Measurements from ENCODE around the gene DYSF.
"Not testable (repeated sequence)": the region's sequence is repeated elsewhere in the genome, so short reads cannot be mapped to it uniquely, and the experiment has no call there.

Gene DYSF

GRCh38 chr2:71453404-71454220 is at the start of gene DYSF:
DYSF (plus strand) TSS chr2:71453561.
- no peak within 1 kb of the TSS for H3K9ac ChIP-seq (ENCODE audit: low read length)
- no peak within 1 kb of the TSS for H3K4me3 ChIP-seq (ENCODE audit: low read length)
- H3K79me2 ChIP-seq (ENCODE audit: low read length) = no peaks in the 10 kb centered on the region
- TF ChIP-seq EZH2phosphoT487 (IDR thresholded peaks at IDR 0.05; ENCODE audit: low read depth) (no peak), CTCF (IDR thresholded peaks at IDR 0.05; ENCODE audit: low read depth, low read length) (no peak)
- no peaks in the 10 kb centered on the region for H3K27me3 ChIP-seq (ENCODE audit: low read depth, low read length)
- H2AFZ ChIP-seq (ENCODE audit: low read depth, low read length) = no peak within 1 kb of the TSS
- H3K9me3 ChIP-seq (ENCODE audit: insufficient read depth, low read length) = no peaks in the 10 kb centered on the region
- no peaks in the 10 kb centered on the region for H3K4me1 ChIP-seq (ENCODE audit: low read length)
- H3K4me2 ChIP-seq (ENCODE audit: low read length) = no peak within 1 kb of the TSS
- H4K20me1 ChIP-seq (ENCODE audit: insufficient read depth, low read length) = no peaks in the 10 kb centered on the region
- H3K36me3 ChIP-seq (replicated peaks; ENCODE audit: low read depth, low read length) = no peaks in the 10 kb centered on the region
- H3K27ac ChIP-seq (ENCODE audit: low read length) = no peak within 1 kb of the TSS

GRCh38 chr2:71409611-71410010 is 43.8 kb upstream of the DYSF start:
- Histone ChIP-seq H3K27ac (ENCODE audit: low read length) (no peak overlapping the region), H3K36me3 (replicated peaks; ENCODE audit: low read depth, low read length) (peaks cover 34% of the 10 kb centered on the region), H3K27me3 (ENCODE audit: low read depth, low read length) (no peaks in the 10 kb centered on the region), H3K4me2 (ENCODE audit: low read length) (no peak overlapping the region), H3K4me3 (ENCODE audit: low read length) (no peak overlapping the region), H3K9ac (ENCODE audit: low read length) (no peak overlapping the region), H3K9me3 (ENCODE audit: insufficient read depth, low read length) (no peaks in the 10 kb centered on the region), H3K4me1 (ENCODE audit: low read length) (no peaks in the 10 kb centered on the region), H2AFZ (ENCODE audit: low read depth, low read length) (no peak overlapping the region), H4K20me1 (ENCODE audit: insufficient read depth, low read length) (no peaks in the 10 kb centered on the region), H3K79me2 (ENCODE audit: low read length) (no peaks in the 10 kb centered on the region)
- TF ChIP-seq EZH2phosphoT487 (IDR thresholded peaks at IDR 0.05; ENCODE audit: low read depth) (no peak), CTCF (IDR thresholded peaks at IDR 0.05; ENCODE audit: low read depth, low read length) (no peak)

- Histone ChIP-seq H3K27ac (ENCODE audit: low read length) (no peak overlapping the region), H3K4me1 (ENCODE audit: low read length) (no peaks in the 10 kb centered on the region), H3K4me3 (ENCODE audit: low read length) (no peak overlapping the region), H4K20me1 (ENCODE audit: insufficient read depth, low read length) (no peaks in the 10 kb centered on the region), H3K79me2 (ENCODE audit: low read length) (no peaks in the 10 kb centered on the region), H3K4me2 (ENCODE audit: low read length) (no peak overlapping the region), H3K9me3 (ENCODE audit: insufficient read depth, low read length) (no peaks in the 10 kb centered on the region), H2AFZ (ENCODE audit: low read depth, low read length) (no peak overlapping the region), H3K36me3 (replicated peaks; ENCODE audit: low read depth, low read length) (peaks cover 28% of the 10 kb centered on the region), H3K9ac (ENCODE audit: low read length) (no peak overlapping the region), H3K27me3 (ENCODE audit: low read depth, low read length) (no peaks in the 10 kb centered on the region)
- no peak for TF ChIP-seq EZH2phosphoT487 (IDR thresholded peaks at IDR 0.05; ENCODE audit: low read depth)
- TF ChIP-seq CTCF (IDR thresholded peaks at IDR 0.05; ENCODE audit: low read depth, low read length) = no peak
Observed at GRCh38 chr2:71410696-71411095, 42.7 kb upstream of the DYSF start.

GRCh38 chr2:71416866-71417265 is 36.5 kb upstream of the DYSF start:
- H3K79me2 ChIP-seq (ENCODE audit: low read length); H3K9ac ChIP-seq (ENCODE audit: low read length); H3K4me3 ChIP-seq (ENCODE audit: low read length); H4K20me1 ChIP-seq (ENCODE audit: insufficient read depth, low read length); H3K4me1 ChIP-seq (ENCODE audit: low read length); H3K27me3 ChIP-seq (ENCODE audit: low read depth, low read length); H2AFZ ChIP-seq (ENCODE audit: low read depth, low read length); H3K9me3 ChIP-seq (ENCODE audit: insufficient read depth, low read length); H3K4me2 ChIP-seq (ENCODE audit: low read length); H3K27ac ChIP-seq (ENCODE audit: low read length): not testable (repeated sequence)
- peaks cover 16% of the 10 kb centered on the region for H3K36me3 ChIP-seq (replicated peaks; ENCODE audit: low read depth, low read length)
